Measurements from ENCODE around the gene UNC119.
A peak's percentile ranks its signal among the peaks of the same experiment; 100 is the strongest.

The UNC119 gene

DNA sequence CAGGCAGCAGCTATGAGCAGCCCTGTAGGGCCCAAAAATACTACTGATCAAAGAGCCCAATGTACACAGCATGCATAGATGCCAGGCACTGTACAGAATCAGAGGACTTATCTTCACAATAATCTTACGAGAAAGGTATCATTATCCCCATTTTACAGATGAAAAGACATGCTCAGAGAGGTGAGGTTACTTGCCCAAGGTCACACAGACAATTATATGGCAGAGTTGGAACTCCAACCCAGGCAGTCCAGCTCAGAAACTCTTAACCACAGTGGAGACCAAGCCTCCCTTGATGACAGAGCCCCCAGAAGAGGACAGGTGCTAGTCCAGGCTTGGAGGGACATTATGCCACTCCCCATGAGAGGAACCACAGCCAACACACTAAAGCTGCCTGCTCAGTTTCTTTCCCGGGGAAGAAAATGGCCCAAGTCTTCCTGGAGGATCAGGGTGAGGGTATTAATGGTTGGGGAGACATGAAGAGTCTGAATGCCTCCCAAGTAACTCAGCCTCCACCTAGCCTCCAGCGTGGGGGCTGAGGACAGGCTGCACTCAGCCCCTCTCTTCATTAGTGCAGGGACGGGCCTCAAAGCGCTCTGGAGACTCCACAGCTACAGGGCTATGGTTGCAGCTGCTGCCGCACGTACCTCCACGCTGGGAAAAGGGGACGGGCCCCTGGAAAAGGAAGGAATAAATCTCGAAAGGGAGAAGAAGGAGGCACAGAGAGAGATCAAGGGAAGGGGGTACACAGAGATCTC is 826 bp downstream of the UNC119 start:
- peak overlapping the region; percentile 49 for H3K27ac ChIP-seq
- TF ChIP-seq CTCF (conservative IDR thresholded peaks at IDR 0.05; ENCODE audit: low read depth): no peak
- POLR2A ChIA-PET (ENCODE audit: low non-redundant PET): interaction anchor here (1.1 kb wide), 1 partner anchor 20 kb away, joined by 6 read pairs; the partner anchor contains the start of gene PIGS
- CTCF ChIA-PET: no interaction called here
- peak; percentile 30 for DNase-seq (ENCODE audit: low spot score)

GRCh38 chr17:28550858-28551257 is 1.6 kb downstream of the UNC119 start:
- ChIA-PET POLR2A (ENCODE audit: low non-redundant PET) (interaction anchor here (0.5 to 1.1 kb wide), 2 partner anchors 18 to 21 kb away, joined by 6 read pairs; partner anchors contain the start of gene PIGS), CTCF (interaction anchor here (0.8 kb wide), 1 partner anchor 58 kb away, joined by 6 read pairs; no protein-coding TSS in a partner anchor)

GRCh38 chr17:28549236-28550132 is 2.9 kb downstream of the UNC119 start:
- TF ChIP-seq CTCF (conservative IDR thresholded peaks at IDR 0.05; ENCODE audit: low read depth): no peak
- POLR2A ChIA-PET (ENCODE audit: low non-redundant PET): no interaction called here
- CTCF ChIA-PET: interaction anchor here (0.8 kb wide), 1 partner anchor 56 kb away, joined by 6 read pairs; no protein-coding TSS in a partner anchor
- DNase-seq (ENCODE audit: low spot score): no peak
- no peak overlapping the region for H3K27ac ChIP-seq

More at GRCh38 chr17:28550858-28551257, 1.6 kb downstream of the UNC119 start:
- TF ChIP-seq CTCF (conservative IDR thresholded peaks at IDR 0.05; ENCODE audit: low read depth): no peak
- no peak overlapping the region for H3K27ac ChIP-seq
- DNase-seq (ENCODE audit: low spot score): no peak

DNA sequence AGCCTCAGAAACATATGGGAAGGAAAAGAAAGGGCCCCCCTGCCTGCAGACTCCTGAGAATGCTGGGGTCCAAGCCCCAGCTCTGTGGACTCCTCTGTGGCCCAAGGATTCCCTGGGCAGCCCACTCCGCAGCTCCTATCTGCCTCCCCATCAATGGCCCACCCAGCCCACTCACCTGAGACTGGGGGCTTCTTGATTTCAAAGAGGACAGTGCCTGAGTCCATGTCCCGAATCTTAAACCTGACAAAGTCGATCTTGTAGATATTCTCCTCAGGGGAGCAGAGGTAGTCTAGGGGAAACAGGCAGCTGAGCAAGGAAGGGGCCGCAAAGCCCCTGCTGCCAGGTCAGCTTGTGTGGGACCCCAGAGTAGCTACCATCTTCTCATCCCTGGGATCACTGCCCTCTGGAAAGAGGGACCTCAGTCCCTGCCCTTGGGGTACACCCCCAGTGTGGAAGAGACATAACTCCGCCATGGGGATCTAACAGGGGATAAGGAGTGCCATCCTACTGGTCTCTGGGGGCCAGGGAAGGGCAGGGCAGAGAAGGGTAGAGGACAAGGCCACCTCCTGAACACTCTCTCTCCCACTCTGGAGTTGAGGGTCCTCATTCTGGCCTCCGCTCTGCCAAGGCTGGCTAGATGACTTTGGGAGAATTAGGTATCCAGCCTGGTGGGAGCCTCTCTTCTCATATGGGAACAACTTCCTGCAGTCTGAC is 3.9 kb downstream of the UNC119 start:
- no peak; the same call in 1 of the 2 replicates for TF ChIP-seq CTCF (conservative IDR thresholded peaks at IDR 0.05; ENCODE audit: low read depth)
- POLR2A ChIA-PET (ENCODE audit: low non-redundant PET): no interaction called here
- no peak overlapping the region for H3K27ac ChIP-seq
- DNase-seq (ENCODE audit: low spot score): no peak
- CTCF ChIA-PET: interaction anchor here (0.6 to 1.3 kb wide), 4 partner anchors 11 to 31 kb away, joined by 3 to 5 read pairs (median 4); partner anchors contain the start of gene PIGS

DNA sequence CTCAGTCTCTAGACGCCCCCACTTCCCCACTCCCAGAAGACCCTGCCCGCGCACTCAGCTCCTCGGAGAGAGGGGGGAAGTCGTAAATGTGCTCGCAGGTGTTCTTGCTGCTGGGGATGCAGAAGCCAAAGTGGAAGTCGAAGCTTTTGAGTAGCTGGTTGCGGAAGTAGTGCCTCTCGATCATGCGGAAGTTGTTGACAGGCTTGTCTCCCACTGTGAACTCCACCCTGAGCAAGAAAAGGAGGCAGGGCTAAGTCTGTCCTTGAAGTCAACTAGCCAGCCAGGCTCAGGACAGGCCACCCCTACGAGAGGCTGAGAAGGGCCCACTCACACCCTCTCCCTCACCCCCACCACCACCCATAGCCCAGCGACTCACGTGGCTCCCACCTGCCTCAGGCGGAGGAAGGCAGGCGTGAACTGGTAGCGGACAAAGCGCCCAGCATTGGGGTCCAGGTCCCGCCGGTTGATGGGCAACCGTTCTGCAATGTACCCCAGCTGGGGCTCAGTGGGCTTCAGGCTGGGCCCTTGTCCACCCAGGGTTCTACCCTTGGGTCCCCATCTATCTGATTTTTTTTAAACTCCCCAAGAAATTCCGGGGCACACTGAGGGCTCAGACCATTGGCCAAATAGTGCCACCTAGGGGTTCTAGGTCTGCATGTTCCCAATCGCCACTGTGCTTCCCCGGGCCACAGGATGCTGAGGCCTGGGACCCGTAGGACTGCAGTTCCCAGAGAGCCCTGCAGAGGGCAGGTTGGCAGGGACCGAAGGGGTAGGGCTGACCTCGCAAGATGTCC is 4.6 kb downstream of the UNC119 start:
- DNase-seq (ENCODE audit: low spot score): peak; percentile 72
- peak; percentile 77 for TF ChIP-seq CTCF (conservative IDR thresholded peaks at IDR 0.05; ENCODE audit: low read depth)
- ChIA-PET POLR2A (ENCODE audit: low non-redundant PET) (no interaction called here), CTCF (interaction anchor here (0.6 to 1.3 kb wide), 11 partner anchors 11 to 587 kb away, joined by 3 to 6 read pairs (median 4); partner anchors contain the start of gene PIGS)
- H3K27ac ChIP-seq: no peak overlapping the region
